Stimulated activated CD4-positive, alpha-beta T cell treated with anti-CD3 and anti-CD28 coated beads, Interleukin-15, amount 100 ng/mL, for 48 hours (primary cell): ENCODE measurements around the gene NSMCE3.

ENCODE experiments used
- DNase-seq, 2 donors: peaks; one replicate each; pipeline ENCODE4 v3.0.0-alpha.2; 2020; ENCODE audit warnings: low read depth in 2 of 2

NSMCE3 gene

DNA sequence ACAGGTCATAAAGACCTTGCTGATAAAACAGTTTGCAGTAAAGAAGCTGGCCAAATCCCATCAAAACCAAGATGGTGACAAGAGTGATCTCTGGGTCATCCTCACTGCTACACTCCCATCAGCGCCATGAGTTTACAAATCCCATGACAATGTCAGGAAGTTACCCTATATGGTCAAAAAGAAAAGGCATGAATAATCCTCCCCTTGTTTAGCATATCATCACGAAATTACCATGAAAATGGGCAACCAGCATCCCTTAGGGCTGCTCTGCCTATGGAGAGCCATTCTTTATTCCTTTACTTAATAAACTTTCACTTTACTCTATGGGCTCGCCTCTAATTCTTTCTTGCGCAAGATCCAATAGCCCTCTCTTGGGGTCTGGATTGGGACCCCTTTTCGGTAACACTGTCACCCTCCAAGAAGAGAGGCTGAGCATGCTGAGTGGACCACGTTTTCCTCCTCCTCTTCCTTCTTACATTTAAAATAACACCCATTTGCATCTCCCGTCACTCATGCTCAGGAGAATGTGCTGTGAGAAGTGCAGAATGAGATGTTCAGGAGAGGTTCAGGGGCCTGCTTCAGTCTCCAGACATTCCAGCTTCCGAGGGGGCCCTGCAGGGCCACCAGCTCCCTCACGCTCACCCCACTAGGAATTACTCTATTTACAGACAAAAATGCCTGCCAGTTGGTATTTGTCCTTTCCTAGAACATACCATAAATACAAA is 47.3 kb downstream of the NSMCE3 start:
- DNase-seq = no peak

DNA sequence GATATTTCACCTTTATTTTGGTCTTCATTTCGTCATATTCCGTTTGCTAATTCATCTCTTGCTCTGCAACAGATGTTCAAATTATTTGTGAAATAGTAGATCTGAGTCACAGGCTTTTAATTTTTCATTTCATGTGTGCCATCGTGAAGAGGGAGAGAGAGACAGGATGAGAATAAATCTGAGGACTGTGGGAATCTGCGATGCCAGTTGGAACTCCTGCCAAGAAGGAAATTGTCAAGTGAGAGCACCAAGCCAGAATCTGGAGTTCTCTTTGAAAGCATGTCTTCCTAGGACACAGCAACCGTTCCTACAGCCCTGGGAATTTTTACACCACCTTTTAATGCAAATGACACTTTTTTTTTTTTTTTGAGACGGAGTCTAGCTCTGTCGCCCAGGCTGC is 48.8 kb downstream of the NSMCE3 start:
- no peak for DNase-seq

DNA sequence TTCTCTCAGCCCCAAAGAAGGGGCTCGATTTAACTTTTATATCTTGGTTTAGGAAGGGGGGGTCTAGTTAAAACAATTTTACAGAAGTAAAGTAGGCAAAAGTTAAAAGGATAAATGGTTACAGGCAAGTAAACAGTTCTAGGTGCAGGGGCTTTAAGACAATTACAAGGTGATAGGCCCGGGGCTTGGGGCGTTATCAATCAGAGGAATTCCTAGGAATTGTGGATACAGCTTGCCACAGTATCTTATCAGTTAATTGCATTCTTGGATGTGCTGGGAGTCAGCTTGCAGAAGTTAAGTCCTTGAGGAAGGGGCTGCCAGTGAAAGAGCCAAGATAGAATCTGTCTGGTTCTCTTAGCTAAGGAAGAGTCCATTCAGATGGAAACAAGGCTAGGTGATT is 52.7 kb downstream of the NSMCE3 start:
- no peak for DNase-seq
